Tibial artery (tissue), 4 donors: ENCODE measurements around the gene GAPDHS.

Experiments used
- DNase-seq, 2 donors: peaks; one replicate each; pipeline ENCODE4 v3.0.0-alpha.2; 2019
- H3K27ac ChIP-seq, 2 donors: fragments of 200-600 bp; sonication (generic) in 1 of 2; 1 replicate in 1 of 2; 2 replicates in 1 of 2; pipeline ENCODE4 v1.5.1; 2018 to 2019; ENCODE audit warnings: mild to moderate bottlenecking in 1 of 2
- H3K27me3 ChIP-seq, 2 donors: fragments of 200-600 bp; sonication (generic) in 1 of 2; one replicate each; pipeline versions ENCODE4 v1.5.1 to v1.6.0; 2016 to 2019
- H3K36me3 ChIP-seq, 3 donors: fragments of 200-600 bp; sonication (generic) in 2 of 3; one replicate each; pipeline ENCODE4 v1.5.1; 2016 to 2019; ENCODE audit warnings: mild to moderate bottlenecking in 2 of 3
- H3K4me1 ChIP-seq, 4 donors: fragments of 200-600 bp; sonication (generic) in 2 of 4; 1 replicate in 3 of 4; 2 replicates in 1 of 4; pipeline ENCODE4 v1.5.1; 2016 to 2019
- H3K4me3 ChIP-seq, 2 donors: fragments of 200-600 bp; sonication (generic) in 1 of 2; 1 replicate in 1 of 2; 2 replicates in 1 of 2; pipeline ENCODE4 v1.5.1; 2018 to 2019; ENCODE audit warnings: mild to moderate bottlenecking in 2 of 2
- H3K9me3 ChIP-seq, 3 donors: fragments of 200-600 bp; sonication (generic) in 1 of 3; one replicate each; pipeline ENCODE4 v1.5.1; 2016 to 2019
- CTCF ChIP-seq, 2 experiments: fragments of 200-600 bp in 1 of 2; fragments of 450-650 bp in 1 of 2; IDR thresholded peaks; one replicate each; pipeline ENCODE4 v1.5.1; 2017 to 2019; ENCODE audit warnings: antibody characterized with exemption in 2 of 2, mild to moderate bottlenecking in 1 of 2, moderate library complexity in 1 of 2
- intact Hi-C: fragments of 100-400 bp; cut with DNase I; formaldehyde crosslinking; loops from one replicate; pipeline ENCODE4 v1.15.0; 2023; ENCODE audit warnings: low total_unique reads

The GAPDHS gene

GRCh38 chr19:35533201-35533821 is at the start of gene GAPDHS:
Gene GAPDHS, plus strand, starts transcription at chr19:35533456. Its CDS starts 72 bp downstream, at chr19:35533528.
- no peak within 1 kb of the TSS for H3K4me3 ChIP-seq
- intact Hi-C loops = no loop called here
- TF ChIP-seq CTCF (IDR thresholded peaks at IDR 0.05) = no peak
- no peak for DNase-seq
- H3K27ac ChIP-seq = no peak within 1 kb of the TSS
- H3K9me3 ChIP-seq = no peaks in the 10 kb centered on the region
- peaks cover 0 to 80% of the 10 kb centered on the region in 2 donors for H3K27me3 ChIP-seq
- no peaks in the 10 kb centered on the region for H3K36me3 ChIP-seq
- peaks cover 0 to 8% (median 0%) of the 10 kb centered on the region in 4 donors for H3K4me1 ChIP-seq

GRCh38 chr19:35484252-35485036 is 48.8 kb upstream of the GAPDHS start:
- Histone ChIP-seq H3K4me3 (no peak overlapping the region), H3K27ac (no peak overlapping the region), H3K9me3 (no peaks in the 10 kb centered on the region), H3K27me3 (peaks cover 0 to 9% of the 10 kb centered on the region in 2 donors), H3K4me1 (no peaks in the 10 kb centered on the region), H3K36me3 (no peaks in the 10 kb centered on the region)
- no peak for DNase-seq
- TF ChIP-seq CTCF (IDR thresholded peaks at IDR 0.05) = no peak
- intact Hi-C loops = no loop called here

- Histone ChIP-seq H3K9me3 (no peaks in the 10 kb centered on the region), H3K36me3 (no peaks in the 10 kb centered on the region), H3K4me3 (no peak overlapping the region), H3K4me1 (no peaks in the 10 kb centered on the region), H3K27me3 (peaks cover 0 to 19% of the 10 kb centered on the region in 2 donors), H3K27ac (no peak overlapping the region)
- no peak for TF ChIP-seq CTCF (IDR thresholded peaks at IDR 0.05)
- no peak for DNase-seq
- intact Hi-C loops = no loop called here
Measured at GRCh38 chr19:35486268-35486708, 47.0 kb upstream of the GAPDHS start.

GRCh38 chr19:35487656-35488182 is 45.5 kb upstream of the GAPDHS start:
- H3K27ac ChIP-seq = no peak overlapping the region
- no peak for DNase-seq
- no peak for TF ChIP-seq CTCF (IDR thresholded peaks at IDR 0.05)
- intact Hi-C loops = no loop called here
- H3K9me3 ChIP-seq = no peaks in the 10 kb centered on the region
- H3K4me1 ChIP-seq = no peaks in the 10 kb centered on the region
- H3K4me3 ChIP-seq = no peak overlapping the region
- H3K36me3 ChIP-seq = no peaks in the 10 kb centered on the region
- H3K27me3 ChIP-seq = peaks cover 0 to 26% of the 10 kb centered on the region in 2 donors

- no peak for DNase-seq
- no peak overlapping the region for H3K27ac ChIP-seq
- intact Hi-C loops = no loop called here
- no peaks in the 10 kb centered on the region for H3K36me3 ChIP-seq
- H3K27me3 ChIP-seq = peaks cover 0 to 29% of the 10 kb centered on the region in 2 donors
- no peaks in the 10 kb centered on the region for H3K4me1 ChIP-seq
- H3K4me3 ChIP-seq = no peak overlapping the region
- H3K9me3 ChIP-seq = no peaks in the 10 kb centered on the region
- TF ChIP-seq CTCF (IDR thresholded peaks at IDR 0.05) = no peak
Measured at GRCh38 chr19:35488677-35489076, 44.6 kb upstream of the GAPDHS start.
